Measurements from ENCODE around the gene SYNGAP1.

- no peak for TF ChIP-seq POLR2AphosphoS5 (IDR thresholded peaks at IDR 0.05; ENCODE audit: insufficient read depth in 1 of 2, low read depth in 1 of 2)
- TF ChIP-seq CTCF (IDR thresholded peaks at IDR 0.05), result no peak
- TF ChIP-seq POLR2A (IDR thresholded peaks at IDR 0.05), result no peak
These were observed 35.2 kb downstream of the SYNGAP1 start for GRCh38 chr6:33455051-33455450.

Data from vagina (tissue), 2 donors.